GM21526 (cell line): ENCODE measurements around the gene EFCAB3.
"Not testable (repeated sequence)": the region's sequence is repeated elsewhere in the genome, so short reads cannot be mapped to it uniquely, and the experiment has no call there.

Experiments
- ATAC-seq: cut with Tn5 transposase; IDR thresholded peaks from one replicate; pipeline ENCODE4 v1.9.1; 2021; ENCODE audit warnings: moderate library complexity; ENCODE audit not compliant: unreplicated experiment, low FRiP score

Gene EFCAB3

DNA sequence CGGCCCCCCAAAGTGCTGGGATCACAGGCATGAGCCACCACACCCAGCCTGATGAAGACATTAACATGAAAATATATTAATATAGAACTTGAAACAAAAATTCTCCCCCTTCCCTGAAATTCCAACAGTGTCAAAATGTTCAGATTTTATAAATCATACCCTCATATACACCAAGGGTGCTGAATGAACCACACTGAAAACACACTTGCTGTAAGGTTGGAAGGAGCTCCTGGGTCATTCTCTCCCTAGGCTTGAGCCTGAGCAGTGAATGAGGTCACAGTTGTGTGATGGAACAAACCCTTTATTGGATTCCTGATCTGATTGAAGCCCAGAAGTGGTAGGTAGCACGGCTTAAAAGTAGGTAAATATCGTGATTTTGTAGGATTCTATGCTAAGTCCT, at the start of gene EFCAB3:
Gene EFCAB3, plus strand, starts transcription at position 301 of the 400 bp plus-strand sequence. CDS start 2,427 bp downstream, outside the sequence.
- no peak for ATAC-seq

DNA sequence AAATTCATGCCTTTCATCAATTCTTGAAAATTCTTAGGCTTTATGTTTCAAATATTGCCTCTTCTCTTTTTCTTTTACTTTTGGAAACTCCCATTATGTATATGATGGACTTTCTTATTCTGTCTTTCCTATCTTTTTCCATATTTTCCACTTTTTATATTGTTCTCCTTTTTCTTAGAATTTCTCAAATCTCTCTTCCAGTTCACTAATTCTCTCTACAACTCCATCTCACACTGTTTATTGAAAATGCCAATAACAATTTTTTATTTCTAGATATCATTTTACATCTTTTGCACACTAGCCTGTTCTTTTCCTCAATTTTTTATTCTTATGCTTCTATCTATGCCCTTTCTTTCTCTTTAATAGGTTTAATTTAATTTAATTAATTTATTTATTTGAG, 43.8 kb upstream of the EFCAB3 start:
- ATAC-seq = no peak

DNA sequence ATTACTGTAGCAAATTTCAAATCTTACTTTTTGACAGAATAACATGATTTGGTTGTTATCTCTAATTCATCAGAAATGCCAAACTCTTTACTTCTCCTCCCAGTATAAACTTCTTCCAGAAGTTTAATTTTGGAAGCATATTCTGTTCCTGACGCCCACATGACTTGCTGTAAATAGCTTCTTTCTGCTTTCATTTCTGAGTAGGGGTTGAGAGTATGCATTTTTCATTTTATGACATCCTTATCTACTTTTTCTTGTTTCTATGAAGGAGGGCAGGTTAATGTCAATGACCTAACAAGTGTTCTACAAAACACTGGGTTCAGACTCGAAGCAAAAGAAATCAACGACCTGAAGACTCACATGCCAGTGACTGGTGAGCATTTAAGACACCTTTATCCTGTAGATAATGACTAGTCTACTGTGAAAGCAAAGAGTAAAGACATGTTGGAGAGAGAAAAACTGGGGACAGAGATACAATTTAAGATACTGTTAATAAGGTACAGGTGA, 36.5 kb upstream of the EFCAB3 start:
- ATAC-seq = no peak

DNA sequence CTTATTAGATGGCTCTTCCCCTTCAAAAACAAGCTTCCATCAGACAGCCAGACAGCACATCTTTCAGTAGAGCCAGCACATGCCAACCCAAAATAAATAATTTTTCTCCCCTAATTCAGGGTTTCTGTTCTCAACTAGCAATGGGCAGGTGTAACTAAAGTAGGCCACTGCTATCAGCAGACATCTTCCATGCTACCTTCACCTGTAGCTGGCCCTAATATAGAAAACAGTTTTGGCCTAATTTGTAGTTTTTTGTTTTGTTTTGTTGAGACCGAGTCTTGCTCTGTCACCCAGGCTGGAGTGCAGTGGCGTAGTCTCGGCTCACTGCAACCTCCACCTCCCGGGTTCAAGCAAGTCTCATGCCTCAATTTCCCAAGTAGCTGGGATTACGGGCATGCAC, 29.2 kb upstream of the EFCAB3 start:
- no peak for ATAC-seq

DNA sequence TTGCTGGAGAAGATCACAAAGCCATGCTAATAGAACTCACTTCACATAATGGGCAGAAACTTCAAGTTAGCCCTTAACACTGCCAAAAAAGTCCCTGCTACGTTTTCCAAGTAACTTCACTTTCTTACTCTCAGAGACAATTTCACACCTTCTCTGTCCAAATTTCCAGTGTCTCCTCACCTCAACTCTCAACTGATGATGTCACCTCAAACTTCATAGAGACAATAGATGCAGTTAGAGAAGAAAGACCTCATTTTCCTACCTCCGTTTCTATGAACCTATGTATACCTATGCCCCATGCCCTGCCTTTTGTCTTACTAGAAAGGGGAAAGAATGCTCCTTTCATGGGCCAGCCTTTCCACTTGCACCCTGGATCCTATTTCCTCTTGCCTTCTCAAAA, 14.2 kb upstream of the EFCAB3 start:
- no peak for ATAC-seq

DNA sequence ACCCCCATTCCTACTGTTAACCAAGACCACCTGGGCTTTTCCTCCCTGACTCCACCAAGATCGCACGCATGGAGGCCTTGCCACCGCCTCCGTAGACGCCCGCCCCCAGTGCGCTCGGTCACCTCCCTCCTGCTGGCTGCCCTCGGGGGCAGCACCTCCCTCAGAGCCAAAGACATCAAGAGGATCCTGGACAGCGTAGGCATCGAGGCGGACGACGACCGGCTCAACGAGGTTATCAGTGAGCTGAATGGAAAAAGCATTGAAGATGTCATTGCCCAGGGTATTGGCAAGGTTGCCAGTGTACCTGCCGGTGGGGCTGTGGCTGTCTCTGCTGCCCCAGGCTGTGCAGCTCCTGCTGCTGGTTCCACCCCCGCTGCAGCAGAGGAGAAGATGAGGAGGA, 1.2 kb downstream of the EFCAB3 start:
- ATAC-seq = no peak

DNA sequence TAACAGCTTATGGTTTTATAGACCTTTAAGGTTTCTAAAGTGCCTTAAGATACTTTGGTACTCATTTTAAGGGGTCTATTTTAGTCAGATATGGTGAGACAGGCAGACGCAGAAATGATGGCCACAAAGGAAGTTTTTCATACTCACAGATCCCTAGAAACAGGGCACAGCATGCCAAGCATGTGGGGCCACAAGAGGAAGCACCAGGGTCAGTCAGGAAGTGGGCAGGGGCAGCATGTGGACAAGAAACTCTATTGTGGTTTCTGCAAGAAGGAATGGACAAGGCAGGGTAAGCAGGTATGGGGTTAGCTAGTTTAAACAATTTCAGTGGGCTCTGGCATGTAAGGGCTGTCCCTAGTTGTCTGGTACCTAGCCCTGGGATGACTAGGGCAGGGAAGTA, 8.5 kb downstream of the EFCAB3 start:
- ATAC-seq = no peak

DNA sequence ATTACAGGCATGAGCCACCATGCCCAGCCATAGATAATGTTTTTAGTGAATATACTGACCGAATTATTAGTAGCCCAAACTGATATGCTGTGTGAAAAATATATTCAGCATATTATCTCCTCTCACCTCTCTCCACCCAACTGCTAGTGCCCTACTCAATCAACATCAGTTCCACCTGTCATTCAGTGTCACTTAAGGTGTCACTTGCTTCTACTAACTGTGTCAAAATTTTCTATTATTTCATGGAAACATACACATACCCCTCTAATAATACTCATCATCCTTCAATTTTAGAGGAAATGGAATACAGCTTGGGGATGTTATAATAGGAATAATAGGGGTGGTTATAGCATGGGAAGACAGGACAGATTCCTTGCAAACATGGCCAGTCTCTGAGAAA, 12.6 kb downstream of the EFCAB3 start:
- ATAC-seq = no peak

DNA sequence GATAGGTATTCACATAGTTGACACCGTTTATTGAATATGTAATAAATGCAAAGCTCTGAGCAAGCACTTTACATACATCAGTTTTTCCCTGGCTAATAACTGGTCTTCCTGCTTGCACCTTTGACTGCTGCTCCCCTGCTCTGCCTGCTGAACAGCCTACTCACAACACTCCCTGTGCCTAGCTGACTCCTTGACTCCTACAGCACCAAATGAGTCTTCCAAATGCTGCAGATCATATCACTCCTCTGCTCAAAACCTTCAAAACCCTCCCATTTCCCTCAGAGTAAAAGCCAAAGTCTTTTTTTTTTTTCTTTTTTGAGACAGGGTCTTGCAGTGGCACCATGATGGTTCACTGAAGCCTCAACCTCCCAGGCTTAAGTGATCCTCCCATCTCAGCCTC, 18.5 kb downstream of the EFCAB3 start:
- no peak for ATAC-seq

DNA sequence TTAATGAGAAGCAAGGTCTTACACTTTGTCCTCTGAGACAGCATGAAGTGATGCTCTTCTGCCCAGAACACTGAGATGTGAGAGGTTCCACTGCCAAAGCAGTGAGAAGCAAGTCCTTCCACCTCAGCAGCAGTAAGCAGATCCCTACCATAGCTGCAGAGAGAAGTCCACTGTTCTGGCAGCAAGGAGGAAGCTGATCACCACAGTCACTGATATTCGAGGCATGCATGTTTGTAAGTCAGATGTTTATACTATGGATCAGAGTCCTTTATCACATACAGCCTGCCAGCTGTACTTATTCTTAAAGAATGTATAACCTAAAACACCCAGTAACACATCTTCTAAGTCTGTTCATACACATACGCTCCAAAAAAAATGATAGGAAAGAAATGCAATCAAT, 25.1 kb downstream of the EFCAB3 start:
- no peak for ATAC-seq

DNA sequence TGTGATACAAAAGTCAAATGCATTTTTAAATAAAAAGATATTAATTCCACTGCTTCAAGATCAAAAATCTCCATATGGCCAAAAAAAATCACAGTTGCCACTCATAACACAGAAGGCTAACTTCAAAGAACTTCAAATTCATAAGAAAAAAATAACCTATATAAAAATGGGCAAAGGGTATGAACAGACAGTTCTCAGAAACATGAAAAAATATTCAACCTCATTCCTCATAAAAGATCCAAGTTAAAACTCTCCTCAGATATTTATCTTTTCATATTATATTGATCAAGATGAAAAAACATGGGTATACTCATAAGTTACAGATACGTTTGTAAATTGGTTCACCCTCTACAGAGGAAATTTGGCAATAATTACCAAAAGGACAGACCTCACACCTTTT, 32.7 kb downstream of the EFCAB3 start:
- not testable (repeated sequence) for ATAC-seq

DNA sequence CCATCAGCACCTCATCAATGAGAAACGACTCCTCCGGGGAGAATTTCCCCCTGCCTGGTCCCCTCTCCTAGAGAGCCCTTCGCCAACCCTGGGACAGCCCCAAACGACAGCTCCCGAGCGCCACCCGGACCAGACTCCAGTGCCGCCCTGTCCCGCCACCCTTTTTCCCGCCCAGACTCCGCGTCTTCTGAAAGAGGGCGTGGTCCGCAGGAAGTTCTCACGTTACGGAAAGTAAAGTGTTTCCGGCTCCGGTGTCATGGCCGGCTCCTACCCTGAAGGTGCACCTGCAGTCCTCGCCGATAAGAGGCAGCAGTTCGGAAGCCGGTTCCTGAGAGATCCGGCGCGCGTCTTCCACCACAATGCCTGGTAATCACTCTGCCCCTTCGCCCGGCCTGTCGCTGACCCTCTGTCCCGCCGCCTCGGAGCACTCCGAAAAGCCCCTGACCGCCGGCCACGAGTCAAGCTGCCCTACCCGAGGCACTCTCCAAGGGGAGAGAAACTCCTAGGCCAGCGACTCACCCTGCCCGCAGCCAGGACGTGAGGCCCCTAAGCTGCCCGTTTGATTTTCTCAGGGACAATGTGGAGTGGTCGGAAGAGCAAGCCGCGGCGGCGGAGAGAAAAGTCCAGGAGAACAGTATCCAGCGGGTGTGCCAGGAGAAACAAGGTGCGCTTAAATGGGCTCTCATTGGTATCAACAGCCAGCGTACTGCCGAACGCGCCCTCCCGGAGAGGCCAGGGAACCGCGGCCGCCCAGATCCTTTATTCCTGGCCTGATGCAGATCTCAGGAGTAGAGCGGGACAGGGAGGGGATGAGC, 43.5 kb downstream of the EFCAB3 start, which contains the start of gene METTL2A:
Gene METTL2A, plus strand, starts transcription at position 251 of the 815 bp plus-strand sequence. Its CDS starts 6 bp downstream, at position 257.
- peak; percentile 92 for ATAC-seq

DNA sequence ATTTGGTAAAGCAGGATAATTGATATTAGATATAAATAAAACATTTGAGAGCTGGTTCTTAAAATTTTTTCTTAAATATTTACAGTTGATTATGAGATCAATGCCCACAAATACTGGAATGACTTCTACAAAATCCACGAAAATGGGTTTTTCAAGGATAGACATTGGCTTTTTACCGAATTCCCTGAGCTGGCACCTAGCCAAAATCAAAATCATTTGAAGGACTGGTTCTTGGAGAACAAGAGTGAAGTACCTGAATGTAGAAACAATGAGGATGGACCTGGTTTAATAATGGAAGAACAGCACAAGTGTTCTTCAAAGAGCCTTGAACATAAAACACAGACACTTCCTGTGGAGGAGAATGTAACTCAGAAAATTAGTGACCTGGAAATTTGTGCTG, 45.9 kb downstream of the EFCAB3 start:
- not testable (repeated sequence) for ATAC-seq

DNA sequence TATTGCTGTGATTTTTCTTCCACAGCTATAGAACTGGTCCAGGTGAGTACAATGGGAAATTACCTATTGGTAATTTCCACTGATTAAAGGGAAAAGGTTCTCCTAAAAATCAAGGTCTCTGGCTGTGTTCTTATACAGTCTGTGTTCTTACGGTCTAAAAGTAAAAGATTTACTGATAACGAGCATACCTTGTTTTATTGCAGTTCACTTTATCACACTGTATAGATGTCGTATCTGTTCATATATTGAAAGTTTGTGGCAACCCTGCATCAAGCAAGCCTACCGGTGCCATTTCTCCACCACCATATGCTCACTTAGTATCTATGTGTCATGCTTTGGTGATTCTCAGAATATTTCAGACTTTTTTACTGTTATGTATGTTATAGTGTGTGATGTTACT, 54.9 kb downstream of the EFCAB3 start:
- ATAC-seq = not testable (repeated sequence)

DNA sequence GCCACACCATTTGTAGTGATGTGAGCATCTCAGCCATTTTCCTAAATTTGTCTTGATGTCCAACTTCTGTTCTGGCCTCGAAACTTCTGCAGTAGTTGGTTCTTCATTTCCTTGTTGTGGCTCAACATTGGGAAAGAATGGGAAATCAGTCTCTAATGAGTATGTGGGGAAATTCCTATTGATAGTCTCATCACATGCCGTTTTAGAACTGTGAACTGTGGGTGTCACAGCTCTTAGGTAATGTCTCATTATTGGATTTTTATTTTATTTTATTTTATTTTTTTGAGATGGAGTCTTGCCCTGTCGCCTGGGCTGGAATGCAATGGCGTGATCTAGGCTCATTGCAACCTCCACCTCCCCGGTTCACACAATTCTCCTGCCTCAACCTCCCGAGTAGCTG, 60.8 kb downstream of the EFCAB3 start:
- ATAC-seq = not testable (repeated sequence)

DNA sequence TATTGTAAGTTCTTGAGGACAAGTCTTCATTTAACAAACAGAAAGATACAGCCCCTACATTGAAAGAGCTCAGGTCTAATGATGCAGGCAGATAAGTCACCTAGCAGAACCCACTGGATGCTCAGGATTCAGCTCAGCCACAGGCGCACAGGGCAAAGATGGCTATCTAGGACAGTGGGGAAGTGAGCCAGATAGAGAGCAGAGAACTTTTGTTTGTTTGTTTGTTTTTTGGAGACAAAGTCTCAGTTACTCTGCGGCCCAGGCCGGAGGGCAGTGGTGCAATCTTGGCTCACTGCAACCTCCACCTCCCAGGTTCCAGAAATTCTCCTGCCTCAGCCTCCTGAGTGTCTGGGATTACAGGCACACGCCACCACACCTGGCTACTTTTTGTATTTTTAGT, 63.7 kb downstream of the EFCAB3 start:
- no peak for ATAC-seq

DNA sequence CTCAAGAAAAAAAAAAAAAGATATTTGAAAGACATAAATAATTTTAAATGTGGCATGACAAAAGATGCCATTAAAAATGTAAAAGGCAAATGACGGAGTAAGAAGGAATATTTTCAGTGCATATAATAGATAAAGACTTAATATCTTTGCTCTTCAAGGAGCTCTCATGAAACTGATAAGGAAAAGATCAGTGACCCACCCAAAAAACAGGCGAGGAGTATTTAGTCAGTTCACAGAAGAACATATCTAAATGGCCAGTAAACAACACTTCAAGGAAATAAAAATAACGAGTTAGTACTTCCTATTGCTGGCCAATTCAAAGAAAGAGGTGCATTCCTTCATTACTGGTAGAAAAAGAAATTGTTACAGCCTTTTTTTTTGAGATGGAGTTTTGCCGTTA, 65.4 kb downstream of the EFCAB3 start:
- ATAC-seq = not testable (repeated sequence)

DNA sequence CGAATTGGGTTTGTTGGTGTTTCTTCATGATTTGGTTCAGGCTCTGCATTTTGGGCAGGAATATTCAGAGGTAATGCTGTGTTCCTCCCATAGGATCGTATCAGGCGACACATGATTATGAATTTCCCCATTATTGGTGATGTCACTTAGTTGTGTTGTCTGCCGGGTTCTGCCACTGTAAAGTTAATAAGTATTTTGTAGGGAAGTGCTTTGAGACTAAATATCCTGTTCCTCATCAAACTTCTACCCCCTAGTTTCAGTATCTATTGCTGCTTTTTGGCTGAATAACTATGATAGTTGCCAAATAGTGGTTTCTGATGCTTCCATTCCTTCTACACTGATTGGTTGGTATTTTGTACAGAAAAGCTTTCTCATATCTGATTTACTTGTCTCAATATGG, 71.8 kb downstream of the EFCAB3 start:
- not testable (repeated sequence) for ATAC-seq

DNA sequence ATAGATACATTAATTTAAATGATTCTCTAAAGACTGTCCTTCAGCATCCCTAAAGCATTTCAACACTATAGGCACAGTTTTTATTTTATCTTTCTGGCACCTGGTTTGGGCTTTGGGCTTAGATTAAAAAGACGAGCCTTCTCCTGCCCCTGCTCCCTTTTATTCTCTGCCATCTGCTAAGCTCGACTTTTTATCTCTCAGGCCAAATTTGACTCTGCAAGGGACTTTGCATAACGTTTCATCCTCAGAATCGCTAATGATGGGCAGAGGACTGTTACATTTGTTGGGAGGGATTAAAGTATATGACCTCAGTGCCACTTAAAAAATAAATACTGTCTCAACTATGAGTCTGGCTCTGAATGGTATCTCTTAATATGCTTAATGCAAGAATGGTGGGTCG, 72.7 kb downstream of the EFCAB3 start:
- not testable (repeated sequence) for ATAC-seq

DNA sequence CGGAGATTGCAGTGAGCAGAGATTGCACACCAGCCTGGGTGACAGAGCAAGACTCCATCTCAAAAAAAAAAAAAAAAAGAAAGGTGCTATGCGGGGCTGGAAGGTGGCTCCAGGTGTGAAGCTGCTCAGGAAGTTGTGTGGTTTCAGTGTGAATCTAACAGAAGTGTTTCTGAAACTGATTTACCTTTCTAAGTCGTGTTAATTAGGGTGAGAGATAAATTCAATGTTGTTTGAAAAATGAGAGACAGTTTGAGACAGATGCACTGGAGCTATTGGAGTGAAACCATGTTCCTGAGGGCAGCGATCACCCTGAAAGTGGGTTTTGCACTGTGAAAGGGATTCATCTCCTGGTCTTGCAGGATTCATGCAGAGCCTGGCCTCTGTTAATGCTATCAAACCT, 73.3 kb downstream of the EFCAB3 start:
- peak; percentile 17 for ATAC-seq

DNA sequence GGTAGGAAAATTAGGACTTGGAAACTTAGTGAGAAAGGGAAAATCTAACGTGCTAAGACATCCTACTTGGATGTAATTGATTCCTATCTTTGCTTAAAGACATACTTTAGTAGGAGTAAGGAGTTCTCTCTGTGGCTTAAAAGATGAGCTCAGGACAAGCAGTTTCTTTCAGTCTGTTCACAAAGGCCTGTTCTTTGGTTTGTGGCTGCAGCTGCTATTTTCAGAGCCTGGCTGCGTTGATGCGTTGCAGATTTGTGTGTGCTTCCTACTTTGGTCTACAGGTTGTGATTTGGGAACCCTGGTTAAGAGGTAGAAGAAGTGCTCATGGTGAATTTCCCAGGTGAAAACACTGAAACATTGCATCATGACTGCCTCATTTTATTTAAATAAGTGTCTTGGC, 73.8 kb downstream of the EFCAB3 start:
- peak; percentile 56 for ATAC-seq

DNA sequence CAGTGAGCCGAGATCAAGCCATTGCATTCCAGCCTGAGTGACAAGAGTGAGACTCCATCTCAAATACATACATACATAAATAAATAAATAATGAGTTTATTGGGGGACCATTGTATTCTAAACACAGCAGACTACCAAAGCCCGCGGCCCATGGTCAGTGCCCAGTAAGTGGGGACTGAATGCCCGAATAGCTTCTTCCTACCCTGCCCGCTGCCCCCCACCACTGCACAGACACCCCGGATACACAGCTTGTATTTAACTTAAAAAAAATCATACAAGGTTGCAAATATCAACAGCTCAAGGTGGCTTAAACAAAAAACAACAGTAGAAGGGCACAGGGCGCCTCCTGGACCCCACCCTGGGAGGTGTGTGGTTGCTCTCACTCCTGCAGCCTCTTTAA, 75.7 kb downstream of the EFCAB3 start:
- no peak for ATAC-seq
